Activated T-helper 1 cell treated with Interleukin-2 at 50 U/mL for 16 hours (primary cell): ENCODE results near the gene CCDC87.

Source experiments
- DNase-seq: peaks from one replicate; pipeline ENCODE4 v3.0.0-alpha.2; 2020; ENCODE audit warnings: low read depth

CCDC87 gene

GRCh38 chr11:66580803-66581202 is 12.1 kb downstream of the CCDC87 start:
- DNase-seq: no peak

- peak; percentile 53 for DNase-seq
Observed at GRCh38 chr11:66579017-66579606, 13.8 kb downstream of the CCDC87 start.

- no peak for DNase-seq
Observed at GRCh38 chr11:66570850-66571180, 22.0 kb downstream of the CCDC87 start.

GRCh38 chr11:66570079-66570849 is 22.6 kb downstream of the CCDC87 start:
- DNase-seq: no peak

- no peak for DNase-seq
Observed at GRCh38 chr11:66569076-66569475, 23.8 kb downstream of the CCDC87 start.

- peak; percentile 62 for DNase-seq
Observed at GRCh38 chr11:66568124-66568916, 24.5 kb downstream of the CCDC87 start, which contains the start of gene CTSF. CTSF (minus strand) TSS chr11:66568606; CDS start chr11:66568486, 120 bp downstream.

GRCh38 chr11:66567787-66568123 is 25.1 kb downstream of the CCDC87 start:
- no peak for DNase-seq

GRCh38 chr11:66566221-66566620 is 26.6 kb downstream of the CCDC87 start:
- DNase-seq: no peak

GRCh38 chr11:66564984-66565383 is 27.9 kb downstream of the CCDC87 start:
- DNase-seq: no peak

GRCh38 chr11:66564538-66564937 is 28.3 kb downstream of the CCDC87 start:
- no peak for DNase-seq

- no peak for DNase-seq
Observed at GRCh38 chr11:66563832-66564231, 29.0 kb downstream of the CCDC87 start.

GRCh38 chr11:66562907-66563583 is 29.8 kb downstream of the CCDC87 start:
- DNase-seq: no peak

GRCh38 chr11:66562275-66562674 is 30.6 kb downstream of the CCDC87 start:
- DNase-seq: no peak

GRCh38 chr11:66561975-66562248 is 31.0 kb downstream of the CCDC87 start:
- no peak for DNase-seq

GRCh38 chr11:66561178-66561974 is 31.5 kb downstream of the CCDC87 start:
- no peak for DNase-seq

GRCh38 chr11:66559866-66560676 is 32.8 kb downstream of the CCDC87 start:
- DNase-seq: no peak

- DNase-seq: no peak
Observed at GRCh38 chr11:66559142-66559865, 33.6 kb downstream of the CCDC87 start.

- DNase-seq: no peak
Observed at GRCh38 chr11:66557733-66558326, 35.0 kb downstream of the CCDC87 start.

- DNase-seq: no peak
Observed at GRCh38 chr11:66556086-66556485, 36.8 kb downstream of the CCDC87 start.

- no peak for DNase-seq
Observed at GRCh38 chr11:66555416-66555815, 37.4 kb downstream of the CCDC87 start.
